GM12878 (cell line): Measurements from ENCODE around the gene SCYL3.

Source experiments
- TBL1XR1 ChIP-seq: IDR thresholded peaks from 2 replicates; pipeline ENCODE4 v1.6.1; 2012; ENCODE audit warnings: low read depth, low read length, improper control_type of control experiment
- TF ChIP-seq, protein P1 (sequence below): IDR thresholded peaks from 2 replicates; pipeline ENCODE4 v1.6.1; 2012; ENCODE audit warnings: mild to moderate bottlenecking, low read depth, low read length
- TF ChIP-seq, protein P2 (sequence below): fragments of 450-650 bp; IDR thresholded peaks from 2 replicates; pipeline ENCODE4 v1.6.1; 2018; ENCODE audit warnings: mild to moderate bottlenecking, low read depth, moderate library complexity; ENCODE audit not compliant: partially characterized antibody
- TF ChIP-seq, protein P3 (sequence below): IDR thresholded peaks from 2 replicates; pipeline ENCODE4 v1.6.1; 2012; ENCODE audit warnings: improper control_type of control experiment, low read depth, low read length; ENCODE audit not compliant: insufficient replicate concordance

DNA sequence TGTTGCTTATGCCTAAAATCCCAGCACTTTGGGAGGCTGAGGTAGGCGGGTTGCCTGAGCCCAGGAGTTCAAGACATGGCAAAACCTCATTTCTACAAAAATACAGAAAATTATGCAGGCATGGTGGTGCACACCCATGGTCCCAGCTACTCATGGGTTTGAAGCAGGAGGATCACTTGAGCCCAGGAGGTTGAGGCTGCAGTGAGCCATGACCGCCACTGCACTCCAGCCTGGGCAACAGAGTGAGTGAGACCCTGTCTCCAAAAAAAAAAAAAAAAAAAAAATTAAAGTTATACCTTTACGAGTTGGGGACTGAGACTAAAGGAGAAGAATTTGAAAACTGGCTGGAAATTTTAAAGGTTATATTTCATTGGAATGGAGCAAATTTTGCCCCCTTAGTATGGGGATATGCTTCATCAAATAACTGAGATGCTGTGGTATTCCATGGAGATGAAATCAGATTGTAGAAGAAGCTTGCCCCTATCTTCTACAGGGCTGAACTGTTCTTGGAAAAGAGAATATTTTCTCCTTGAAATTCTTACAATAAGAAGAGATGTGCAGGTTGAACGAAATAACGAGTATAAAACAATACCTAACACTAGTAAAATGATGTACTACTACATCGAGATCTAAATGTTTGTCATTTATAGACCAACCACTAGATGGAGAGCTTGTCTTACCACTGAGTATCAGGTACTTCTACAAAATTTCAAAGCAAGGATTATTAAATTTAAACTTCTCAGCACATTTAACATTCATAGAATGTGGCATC lies 34.9 kb upstream of the SCYL3 start:
- TF ChIP-seq, protein P1, sequence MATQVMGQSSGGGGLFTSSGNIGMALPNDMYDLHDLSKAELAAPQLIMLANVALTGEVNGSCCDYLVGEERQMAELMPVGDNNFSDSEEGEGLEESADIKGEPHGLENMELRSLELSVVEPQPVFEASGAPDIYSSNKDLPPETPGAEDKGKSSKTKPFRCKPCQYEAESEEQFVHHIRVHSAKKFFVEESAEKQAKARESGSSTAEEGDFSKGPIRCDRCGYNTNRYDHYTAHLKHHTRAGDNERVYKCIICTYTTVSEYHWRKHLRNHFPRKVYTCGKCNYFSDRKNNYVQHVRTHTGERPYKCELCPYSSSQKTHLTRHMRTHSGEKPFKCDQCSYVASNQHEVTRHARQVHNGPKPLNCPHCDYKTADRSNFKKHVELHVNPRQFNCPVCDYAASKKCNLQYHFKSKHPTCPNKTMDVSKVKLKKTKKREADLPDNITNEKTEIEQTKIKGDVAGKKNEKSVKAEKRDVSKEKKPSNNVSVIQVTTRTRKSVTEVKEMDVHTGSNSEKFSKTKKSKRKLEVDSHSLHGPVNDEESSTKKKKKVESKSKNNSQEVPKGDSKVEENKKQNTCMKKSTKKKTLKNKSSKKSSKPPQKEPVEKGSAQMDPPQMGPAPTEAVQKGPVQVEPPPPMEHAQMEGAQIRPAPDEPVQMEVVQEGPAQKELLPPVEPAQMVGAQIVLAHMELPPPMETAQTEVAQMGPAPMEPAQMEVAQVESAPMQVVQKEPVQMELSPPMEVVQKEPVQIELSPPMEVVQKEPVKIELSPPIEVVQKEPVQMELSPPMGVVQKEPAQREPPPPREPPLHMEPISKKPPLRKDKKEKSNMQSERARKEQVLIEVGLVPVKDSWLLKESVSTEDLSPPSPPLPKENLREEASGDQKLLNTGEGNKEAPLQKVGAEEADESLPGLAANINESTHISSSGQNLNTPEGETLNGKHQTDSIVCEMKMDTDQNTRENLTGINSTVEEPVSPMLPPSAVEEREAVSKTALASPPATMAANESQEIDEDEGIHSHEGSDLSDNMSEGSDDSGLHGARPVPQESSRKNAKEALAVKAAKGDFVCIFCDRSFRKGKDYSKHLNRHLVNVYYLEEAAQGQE, result no peak
- TF ChIP-seq TBL1XR1, result no peak
- TF ChIP-seq, protein P2, sequence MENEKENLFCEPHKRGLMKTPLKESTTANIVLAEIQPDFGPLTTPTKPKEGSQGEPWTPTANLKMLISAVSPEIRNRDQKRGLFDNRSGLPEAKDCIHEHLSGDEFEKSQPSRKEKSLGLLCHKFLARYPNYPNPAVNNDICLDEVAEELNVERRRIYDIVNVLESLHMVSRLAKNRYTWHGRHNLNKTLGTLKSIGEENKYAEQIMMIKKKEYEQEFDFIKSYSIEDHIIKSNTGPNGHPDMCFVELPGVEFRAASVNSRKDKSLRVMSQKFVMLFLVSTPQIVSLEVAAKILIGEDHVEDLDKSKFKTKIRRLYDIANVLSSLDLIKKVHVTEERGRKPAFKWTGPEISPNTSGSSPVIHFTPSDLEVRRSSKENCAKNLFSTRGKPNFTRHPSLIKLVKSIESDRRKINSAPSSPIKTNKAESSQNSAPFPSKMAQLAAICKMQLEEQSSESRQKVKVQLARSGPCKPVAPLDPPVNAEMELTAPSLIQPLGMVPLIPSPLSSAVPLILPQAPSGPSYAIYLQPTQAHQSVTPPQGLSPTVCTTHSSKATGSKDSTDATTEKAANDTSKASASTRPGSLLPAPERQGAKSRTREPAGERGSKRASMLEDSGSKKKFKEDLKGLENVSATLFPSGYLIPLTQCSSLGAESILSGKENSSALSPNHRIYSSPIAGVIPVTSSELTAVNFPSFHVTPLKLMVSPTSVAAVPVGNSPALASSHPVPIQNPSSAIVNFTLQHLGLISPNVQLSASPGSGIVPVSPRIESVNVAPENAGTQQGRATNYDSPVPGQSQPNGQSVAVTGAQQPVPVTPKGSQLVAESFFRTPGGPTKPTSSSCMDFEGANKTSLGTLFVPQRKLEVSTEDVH, result no peak
- TF ChIP-seq, protein P3, sequence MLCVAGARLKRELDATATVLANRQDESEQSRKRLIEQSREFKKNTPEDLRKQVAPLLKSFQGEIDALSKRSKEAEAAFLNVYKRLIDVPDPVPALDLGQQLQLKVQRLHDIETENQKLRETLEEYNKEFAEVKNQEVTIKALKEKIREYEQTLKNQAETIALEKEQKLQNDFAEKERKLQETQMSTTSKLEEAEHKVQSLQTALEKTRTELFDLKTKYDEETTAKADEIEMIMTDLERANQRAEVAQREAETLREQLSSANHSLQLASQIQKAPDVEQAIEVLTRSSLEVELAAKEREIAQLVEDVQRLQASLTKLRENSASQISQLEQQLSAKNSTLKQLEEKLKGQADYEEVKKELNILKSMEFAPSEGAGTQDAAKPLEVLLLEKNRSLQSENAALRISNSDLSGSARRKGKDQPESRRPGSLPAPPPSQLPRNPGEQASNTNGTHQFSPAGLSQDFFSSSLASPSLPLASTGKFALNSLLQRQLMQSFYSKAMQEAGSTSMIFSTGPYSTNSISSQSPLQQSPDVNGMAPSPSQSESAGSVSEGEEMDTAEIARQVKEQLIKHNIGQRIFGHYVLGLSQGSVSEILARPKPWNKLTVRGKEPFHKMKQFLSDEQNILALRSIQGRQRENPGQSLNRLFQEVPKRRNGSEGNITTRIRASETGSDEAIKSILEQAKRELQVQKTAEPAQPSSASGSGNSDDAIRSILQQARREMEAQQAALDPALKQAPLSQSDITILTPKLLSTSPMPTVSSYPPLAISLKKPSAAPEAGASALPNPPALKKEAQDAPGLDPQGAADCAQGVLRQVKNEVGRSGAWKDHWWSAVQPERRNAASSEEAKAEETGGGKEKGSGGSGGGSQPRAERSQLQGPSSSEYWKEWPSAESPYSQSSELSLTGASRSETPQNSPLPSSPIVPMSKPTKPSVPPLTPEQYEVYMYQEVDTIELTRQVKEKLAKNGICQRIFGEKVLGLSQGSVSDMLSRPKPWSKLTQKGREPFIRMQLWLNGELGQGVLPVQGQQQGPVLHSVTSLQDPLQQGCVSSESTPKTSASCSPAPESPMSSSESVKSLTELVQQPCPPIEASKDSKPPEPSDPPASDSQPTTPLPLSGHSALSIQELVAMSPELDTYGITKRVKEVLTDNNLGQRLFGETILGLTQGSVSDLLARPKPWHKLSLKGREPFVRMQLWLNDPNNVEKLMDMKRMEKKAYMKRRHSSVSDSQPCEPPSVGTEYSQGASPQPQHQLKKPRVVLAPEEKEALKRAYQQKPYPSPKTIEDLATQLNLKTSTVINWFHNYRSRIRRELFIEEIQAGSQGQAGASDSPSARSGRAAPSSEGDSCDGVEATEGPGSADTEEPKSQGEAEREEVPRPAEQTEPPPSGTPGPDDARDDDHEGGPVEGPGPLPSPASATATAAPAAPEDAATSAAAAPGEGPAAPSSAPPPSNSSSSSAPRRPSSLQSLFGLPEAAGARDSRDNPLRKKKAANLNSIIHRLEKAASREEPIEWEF, result no peak
